Activated naive CD8-positive, alpha-beta T cell treated with anti-CD3 and anti-CD28 coated beads for 36 hours (primary cell): ENCODE measurements around the gene AVP. TPM values are rescaled to one million over a fixed set of nuclear protein-coding genes. Genes with fewer than 3 reads are reported as not detected.
A peak's percentile ranks its signal among the peaks of the same experiment; 100 is the strongest.

Experiments used
- DNase-seq: peaks from one replicate; pipeline ENCODE4 v3.0.0; 2021
- H3K27ac Mint-ChIP-seq: one replicate; pipeline ENCODE4 v1.8.0; 2022; ENCODE audit warnings: mild to moderate bottlenecking, moderate library complexity, mixed read lengths
- H3K27me3 Mint-ChIP-seq: one replicate; pipeline ENCODE4 v1.8.0; 2022; ENCODE audit warnings: mild to moderate bottlenecking, mixed read lengths
- H3K36me3 Mint-ChIP-seq: one replicate; pipeline ENCODE4 v1.8.0; 2021; ENCODE audit warnings: mild to moderate bottlenecking, mixed read lengths
- H3K4me1 Mint-ChIP-seq: one replicate; pipeline ENCODE4 v1.8.0; 2021; ENCODE audit warnings: mixed read lengths
- H3K4me3 Mint-ChIP-seq: one replicate; pipeline ENCODE4 v1.8.0; 2022; ENCODE audit warnings: mild to moderate bottlenecking, moderate library complexity, mixed read lengths
- H3K9me3 Mint-ChIP-seq: one replicate; pipeline ENCODE4 v1.8.0; 2022; ENCODE audit warnings: mixed read lengths
- total RNA-seq, 2 experiments: library from RNA; stranded (reverse); gene quantifications; one replicate each; pipeline ENCODE4 v1.2.3, GENCODE V29; 2021

AVP gene
- total RNA-seq, 2 experiments from 2014 or later, result not detected

GRCh38 chr20:3102575-3103368 is 18.2 kb upstream of the AVP start:
- Mint-ChIP-seq H3K36me3 (no peaks in the 10 kb centered on the region), H3K27ac (no peak overlapping the region), H3K27me3 (no peaks in the 10 kb centered on the region), H3K9me3 (no peaks in the 10 kb centered on the region), H3K4me1 (peaks cover 16% of the 10 kb centered on the region), H3K4me3 (no peak overlapping the region)
- peak; percentile 14 for DNase-seq

GRCh38 chr20:3101737-3102574 is 17.4 kb upstream of the AVP start:
- no peak overlapping the region for H3K27ac Mint-ChIP-seq
- no peaks in the 10 kb centered on the region for H3K36me3 Mint-ChIP-seq
- H3K27me3 Mint-ChIP-seq, result no peaks in the 10 kb centered on the region
- peaks cover 16% of the 10 kb centered on the region for H3K4me1 Mint-ChIP-seq
- no peak overlapping the region for H3K4me3 Mint-ChIP-seq
- DNase-seq, result peak; percentile 77
- H3K9me3 Mint-ChIP-seq, result no peaks in the 10 kb centered on the region

DNA sequence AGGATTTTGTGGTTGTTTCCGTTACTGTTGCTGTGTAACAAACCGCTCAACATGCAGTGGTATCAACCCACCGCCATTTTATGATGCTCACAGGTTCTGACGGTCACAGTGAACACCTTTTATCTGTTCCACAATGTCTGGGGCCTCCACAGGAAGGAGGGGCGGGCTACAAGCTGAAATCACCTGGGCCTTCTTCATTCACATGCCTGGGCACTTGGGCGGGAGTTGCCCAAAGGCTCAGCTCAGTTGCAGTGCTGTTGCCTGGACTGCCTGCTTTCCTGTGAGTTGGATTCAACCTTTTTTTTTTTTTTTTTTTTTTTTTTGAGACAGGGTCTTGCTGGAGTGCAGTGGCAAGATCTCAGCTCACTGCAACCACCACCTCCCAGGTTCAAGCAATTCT is 16.7 kb upstream of the AVP start:
- Mint-ChIP-seq H3K36me3 (no peaks in the 10 kb centered on the region), H3K27ac (no peak overlapping the region), H3K4me1 (peaks cover 16% of the 10 kb centered on the region), H3K9me3 (no peaks in the 10 kb centered on the region), H3K27me3 (no peaks in the 10 kb centered on the region), H3K4me3 (no peak overlapping the region)
- no peak for DNase-seq

- H3K36me3 Mint-ChIP-seq, result no peaks in the 10 kb centered on the region
- no peak overlapping the region for H3K4me3 Mint-ChIP-seq
- no peak overlapping the region for H3K27ac Mint-ChIP-seq
- H3K27me3 Mint-ChIP-seq, result no peaks in the 10 kb centered on the region
- no peak for DNase-seq
- peaks cover 16% of the 10 kb centered on the region for H3K4me1 Mint-ChIP-seq
- no peaks in the 10 kb centered on the region for H3K9me3 Mint-ChIP-seq
These were observed 16.0 kb upstream of the AVP start for GRCh38 chr20:3100480-3100879.

GRCh38 chr20:3094848-3095629 is 10.5 kb upstream of the AVP start:
- H3K4me1 Mint-ChIP-seq, result peaks cover 21% of the 10 kb centered on the region
- H3K27me3 Mint-ChIP-seq, result no peaks in the 10 kb centered on the region
- H3K4me3 Mint-ChIP-seq, result no peak overlapping the region
- no peak overlapping the region for H3K27ac Mint-ChIP-seq
- no peaks in the 10 kb centered on the region for H3K9me3 Mint-ChIP-seq
- H3K36me3 Mint-ChIP-seq, result no peaks in the 10 kb centered on the region
- no peak for DNase-seq

- Mint-ChIP-seq H3K4me3 (no peak overlapping the region), H3K4me1 (peaks cover 26% of the 10 kb centered on the region), H3K36me3 (no peaks in the 10 kb centered on the region), H3K27ac (peak overlapping the region; percentile 88), H3K27me3 (no peaks in the 10 kb centered on the region), H3K9me3 (no peaks in the 10 kb centered on the region)
- DNase-seq, result peak; percentile 12
These were observed 9.4 kb upstream of the AVP start for GRCh38 chr20:3093861-3094361.

DNA sequence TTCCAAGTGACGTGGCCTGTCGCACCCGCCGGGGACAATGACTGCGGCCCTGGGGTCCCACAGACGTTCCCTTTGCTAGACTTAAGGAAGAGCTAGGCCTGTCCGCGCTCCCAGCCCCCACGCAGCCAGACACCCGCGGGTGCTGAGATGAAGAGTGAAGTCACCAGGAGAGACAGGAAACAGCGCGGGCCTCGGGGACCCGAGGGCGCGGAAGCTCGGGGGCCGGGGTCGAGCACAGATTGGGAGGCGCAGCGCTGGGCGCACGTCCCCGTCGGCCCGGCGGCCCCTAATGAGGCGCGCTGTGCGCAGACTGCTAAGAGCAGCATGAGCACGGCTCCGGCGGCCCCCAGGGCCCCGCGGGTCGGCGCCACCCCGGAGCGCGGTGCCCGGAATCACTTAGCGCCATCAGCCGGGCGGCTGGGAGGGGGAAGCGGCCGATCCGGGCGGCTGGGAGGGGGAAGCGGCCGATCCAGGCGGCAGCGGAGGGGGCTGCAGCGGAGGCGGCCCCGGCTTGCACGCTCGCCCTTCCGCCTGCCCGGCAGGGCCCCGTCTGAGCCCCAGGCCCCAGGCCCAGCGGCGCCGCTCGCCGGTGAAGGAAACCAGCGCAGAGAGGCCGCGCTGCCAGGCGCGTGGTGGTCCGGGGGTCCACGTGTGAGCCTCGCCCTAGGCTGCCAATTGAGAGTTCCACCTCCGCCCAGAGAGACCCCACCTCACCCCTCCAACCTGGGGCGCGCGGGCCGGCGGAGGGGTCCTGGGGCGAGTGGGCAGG is 8.3 kb upstream of the AVP start:
- no peaks in the 10 kb centered on the region for H3K9me3 Mint-ChIP-seq
- H3K4me3 Mint-ChIP-seq, result peak overlapping the region; percentile 86
- no peaks in the 10 kb centered on the region for H3K36me3 Mint-ChIP-seq
- no peaks in the 10 kb centered on the region for H3K27me3 Mint-ChIP-seq
- peak; percentile 66 for DNase-seq
- H3K4me1 Mint-ChIP-seq, result peaks cover 26% of the 10 kb centered on the region
- peak overlapping the region; percentile 96 for H3K27ac Mint-ChIP-seq

DNA sequence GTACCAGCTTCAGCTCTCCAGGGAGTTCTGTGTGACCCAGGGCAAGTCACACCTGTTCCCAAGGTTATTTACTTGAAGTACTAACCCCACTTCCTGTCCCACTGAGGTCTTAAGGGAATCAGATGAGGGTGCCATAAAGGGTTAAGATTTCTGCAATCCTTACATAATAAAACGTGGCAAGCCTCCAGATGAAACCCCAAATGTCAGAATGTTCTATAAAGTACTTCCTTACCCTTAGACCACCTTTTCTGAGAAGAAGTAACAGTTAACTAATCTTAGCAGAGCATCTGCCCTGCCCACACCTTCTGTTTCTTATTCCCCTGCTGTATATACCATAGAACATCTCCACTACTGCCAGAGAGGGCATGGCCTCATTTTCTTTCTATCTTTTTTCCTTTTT is 6.0 kb upstream of the AVP start:
- no peak overlapping the region for H3K4me3 Mint-ChIP-seq
- DNase-seq, result no peak
- H3K36me3 Mint-ChIP-seq, result no peaks in the 10 kb centered on the region
- no peak overlapping the region for H3K27ac Mint-ChIP-seq
- H3K4me1 Mint-ChIP-seq, result peaks cover 26% of the 10 kb centered on the region
- no peaks in the 10 kb centered on the region for H3K27me3 Mint-ChIP-seq
- no peaks in the 10 kb centered on the region for H3K9me3 Mint-ChIP-seq

GRCh38 chr20:3088031-3088430 is 3.5 kb upstream of the AVP start:
- H3K9me3 Mint-ChIP-seq, result no peaks in the 10 kb centered on the region
- no peak overlapping the region for H3K4me3 Mint-ChIP-seq
- DNase-seq, result no peak
- no peak overlapping the region for H3K27ac Mint-ChIP-seq
- no peaks in the 10 kb centered on the region for H3K36me3 Mint-ChIP-seq
- peaks cover 19% of the 10 kb centered on the region for H3K27me3 Mint-ChIP-seq
- peaks cover 21% of the 10 kb centered on the region for H3K4me1 Mint-ChIP-seq

DNA sequence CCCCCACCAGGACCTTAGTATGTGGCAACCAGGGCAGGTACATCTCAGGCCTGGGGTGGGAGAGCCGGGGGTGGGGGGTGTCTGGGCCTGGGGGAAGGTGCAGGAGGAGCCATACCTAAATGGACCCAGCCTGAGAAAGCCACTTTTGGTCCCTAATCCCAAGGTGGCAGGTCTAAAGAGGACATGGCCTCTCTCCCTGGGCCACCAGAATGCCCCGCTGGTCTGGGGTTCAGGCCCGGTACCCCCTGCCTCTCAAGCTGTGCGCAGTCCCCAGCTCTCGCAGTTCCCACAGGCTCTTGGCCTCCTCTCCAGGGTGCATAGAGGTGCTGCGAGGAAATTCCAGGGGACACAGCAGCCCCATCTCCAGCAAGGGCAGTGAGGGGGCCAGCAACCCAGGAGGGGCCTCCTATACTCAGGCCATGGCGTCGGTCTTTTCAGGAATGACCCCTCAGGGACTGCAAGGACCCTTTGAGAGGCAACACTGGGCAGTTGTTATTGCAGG is 1.1 kb upstream of the AVP start:
- H3K36me3 Mint-ChIP-seq, result no peaks in the 10 kb centered on the region
- no peak for DNase-seq
- no peaks in the 10 kb centered on the region for H3K9me3 Mint-ChIP-seq
- peaks cover 37% of the 10 kb centered on the region for H3K27me3 Mint-ChIP-seq
- no peak overlapping the region for H3K27ac Mint-ChIP-seq
- H3K4me3 Mint-ChIP-seq, result no peak overlapping the region
- H3K4me1 Mint-ChIP-seq, result peaks cover 14% of the 10 kb centered on the region

GRCh38 chr20:3084986-3085360 is 449 bp upstream of the AVP start:
- Mint-ChIP-seq H3K4me1 (peaks cover 9% of the 10 kb centered on the region), H3K4me3 (no peak overlapping the region), H3K36me3 (no peaks in the 10 kb centered on the region), H3K9me3 (no peaks in the 10 kb centered on the region), H3K27me3 (peaks cover 44% of the 10 kb centered on the region), H3K27ac (no peak overlapping the region)
- no peak for DNase-seq

DNA sequence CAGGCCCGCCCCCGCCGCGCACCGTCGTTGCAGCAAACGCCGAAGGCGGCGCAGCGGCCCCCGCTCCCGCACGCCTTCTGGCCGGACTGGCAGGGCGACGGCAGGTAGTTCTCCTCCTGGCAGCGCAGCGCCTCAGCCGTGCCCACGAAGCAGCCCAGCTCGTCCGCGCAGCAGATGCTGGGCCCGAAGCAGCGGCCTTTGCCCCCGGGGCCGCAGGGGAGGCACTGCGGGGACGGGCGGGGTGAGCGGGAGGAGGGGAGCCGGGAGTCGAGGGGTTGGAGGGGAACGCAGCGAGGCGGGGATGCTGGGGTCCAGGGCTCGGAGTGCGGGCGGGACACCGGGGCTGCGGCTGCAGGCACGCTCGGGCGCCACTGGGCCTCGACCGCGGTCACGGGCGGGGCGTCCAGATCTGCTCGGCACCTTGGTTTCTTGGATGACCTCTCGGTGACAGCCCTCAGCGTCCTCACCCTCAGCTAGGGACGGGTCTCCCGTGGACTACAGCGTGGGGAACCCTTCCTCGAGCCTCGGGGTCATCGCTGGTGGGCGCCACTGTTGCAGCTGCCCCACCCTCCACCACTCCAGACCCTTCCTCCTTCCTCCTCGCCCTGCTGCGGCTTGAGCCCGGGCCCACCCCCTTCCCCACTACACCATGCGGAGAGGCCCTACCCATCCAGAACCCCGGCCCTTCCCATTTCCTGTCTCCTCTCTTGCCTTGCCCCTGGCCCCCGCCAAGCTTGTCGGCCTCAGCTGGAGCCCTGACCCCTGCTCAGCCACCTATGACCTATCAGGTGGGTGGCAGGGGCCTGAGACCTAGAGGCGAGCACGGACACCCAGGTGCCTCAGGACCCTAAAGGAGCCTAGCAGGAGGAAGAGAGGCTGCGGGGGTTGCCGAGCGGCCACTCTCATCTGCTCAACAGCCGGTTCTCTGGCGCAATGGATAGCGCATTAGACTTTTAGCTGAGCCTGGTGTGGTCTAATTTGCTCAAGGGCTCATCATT is 1.3 kb downstream of the AVP start:
- no peak for DNase-seq
- peaks cover 4% of the 10 kb centered on the region for H3K4me1 Mint-ChIP-seq
- H3K27me3 Mint-ChIP-seq, result peaks cover 54% of the 10 kb centered on the region
- no peak overlapping the region for H3K27ac Mint-ChIP-seq
- H3K36me3 Mint-ChIP-seq, result no peaks in the 10 kb centered on the region
- no peaks in the 10 kb centered on the region for H3K9me3 Mint-ChIP-seq
- peak overlapping the region; percentile 42 for H3K4me3 Mint-ChIP-seq

- peak overlapping the region; percentile 61 for H3K4me3 Mint-ChIP-seq
- no peaks in the 10 kb centered on the region for H3K9me3 Mint-ChIP-seq
- DNase-seq, result peak; percentile 14
- peaks cover 59% of the 10 kb centered on the region for H3K27me3 Mint-ChIP-seq
- H3K4me1 Mint-ChIP-seq, result peaks cover 10% of the 10 kb centered on the region
- H3K27ac Mint-ChIP-seq, result no peak overlapping the region
- H3K36me3 Mint-ChIP-seq, result no peaks in the 10 kb centered on the region
These were observed 2.1 kb downstream of the AVP start for GRCh38 chr20:3082306-3082951.
